B cell (primary cell): Measurements from ENCODE around the gene HOXD12. TPM values are rescaled to one million over a fixed set of nuclear protein-coding genes. Genes with fewer than 3 reads are reported as not detected.
A peak's percentile ranks its signal among the peaks of the same experiment; 100 is the strongest.

Source experiments
- ATAC-seq: fragments of 200-7000 bp; cut with Tn5 transposase; one replicate; pipeline ENCODE4 v1.10.0; 2021; ENCODE audit warnings: low read depth, mild to moderate bottlenecking, moderate number of reproducible peaks, moderate library complexity
- CTCF ChIA-PET: fragments of 350-600 bp; sonication (Branson Sonifier 250); formaldehyde crosslinking; loops from one replicate; lab custom pipeline; 2021; ENCODE audit warnings: antibody characterized with exemption, inconsistent platforms; lab: Charles Lee
- POLR2A ChIA-PET: fragments of 350-600 bp; sonication (Branson Sonifier 250); formaldehyde crosslinking; loops from one replicate; lab custom pipeline; 2021; ENCODE audit warnings: antibody characterized with exemption; lab: Charles Lee
- DNase-seq: peaks from one replicate; pipeline ENCODE4 v3.0.0; 2013
- H2AFZ ChIP-seq: 2 replicates; pipeline ENCODE4 v1.6.1; 2012; ENCODE audit warnings: mild to moderate bottlenecking, low read depth, low read length; ENCODE audit not compliant: insufficient read depth, poor library complexity, severe bottlenecking
- H3K27ac ChIP-seq, 2 donors: 1 replicate in 1 of 2; 2 replicates in 1 of 2; pipeline ENCODE4 v1.5.1; 2012 to 2013; ENCODE audit warnings: low read length in 2 of 2, mild to moderate bottlenecking in 2 of 2, moderate library complexity in 1 of 2
- H3K27me3 ChIP-seq, 4 experiments: fragments of 200-600 bp in 1 of 4; sonication (generic) in 1 of 4; replicated peaks in 1 of 4; 1 replicate in 2 of 4; 2 replicates in 2 of 4; pipeline versions ENCODE4 v1.6.1 to v1.7.0; 2013 to 2016; ENCODE audit warnings: low read length in 3 of 4, mild to moderate bottlenecking in 2 of 4, mixed read lengths in 1 of 4, moderate library complexity in 1 of 4; ENCODE audit not compliant: insufficient read depth in 4 of 4, control insufficient read depth in 3 of 4; ENCODE audit errors: control extremely low read depth in 1 of 4
- H3K36me3 ChIP-seq, 2 experiments: replicated peaks in 1 of 2; 1 replicate in 1 of 2; 2 replicates in 1 of 2; pipeline versions ENCODE4 v1.6.1 to v1.7.1; 2013; ENCODE audit warnings: low read length in 1 of 2; ENCODE audit not compliant: insufficient read depth in 2 of 2, control insufficient read depth in 1 of 2; ENCODE audit errors: control extremely low read depth in 1 of 2, extremely low read depth in 1 of 2
- H3K4me1 ChIP-seq, 2 donors: fragments of 200-600 bp in 1 of 2; sonication (generic) in 1 of 2; 1 replicate in 1 of 2; 2 replicates in 1 of 2; pipeline versions ENCODE4 v1.5.1 to v1.6.1; 2013 to 2017; ENCODE audit warnings: low read length in 2 of 2; ENCODE audit not compliant: control insufficient read depth in 2 of 2, insufficient read depth in 2 of 2
- H3K4me2 ChIP-seq: replicated peaks from 2 replicates; pipeline ENCODE3; 2012; ENCODE audit warnings: mild to moderate bottlenecking, low read depth, low read length; ENCODE audit not compliant: poor library complexity, severe bottlenecking
- H3K4me3 ChIP-seq, 5 experiments: fragments of 200-600 bp in 1 of 5; sonication (generic) in 1 of 5; 1 replicate in 3 of 5; 2 replicates in 2 of 5; pipeline versions ENCODE4 v1.5.1 to v1.7.0; 2011 to 2016; ENCODE audit warnings: low read length in 4 of 5, mild to moderate bottlenecking in 4 of 5, low read depth in 2 of 5, control low read depth in 1 of 5, moderate library complexity in 1 of 5; ENCODE audit not compliant: insufficient read depth in 1 of 5; ENCODE audit errors: control extremely low read depth in 1 of 5, extremely low read depth in 1 of 5
- H3K79me2 ChIP-seq: fragments of 200-600 bp; sonication (generic); one replicate; pipeline ENCODE4 v1.6.0; 2016; ENCODE audit warnings: low read length; ENCODE audit not compliant: control insufficient read depth, insufficient read depth
- H3K9ac ChIP-seq: fragments of 200-600 bp; sonication (generic); 2 replicates; pipeline ENCODE4 v1.6.1; 2017; ENCODE audit warnings: mild to moderate bottlenecking, low read length, moderate library complexity
- H3K9me3 ChIP-seq, 3 donors: one replicate each; pipeline versions ENCODE4 v1.6.1 to v1.7.1; 2013; ENCODE audit warnings: low read length in 2 of 3; ENCODE audit not compliant: control insufficient read depth in 2 of 3, insufficient read depth in 1 of 3; ENCODE audit errors: control extremely low read depth in 1 of 3
- H4K20me1 ChIP-seq: 2 replicates; pipeline ENCODE4 v1.6.0; 2012; ENCODE audit warnings: mild to moderate bottlenecking, low read length; ENCODE audit not compliant: insufficient read depth, control insufficient read depth, poor library complexity, severe bottlenecking
- H3K27ac Mint-ChIP-seq: one replicate; pipeline ENCODE4 v1.8.0; 2021; ENCODE audit warnings: mixed read lengths
- H3K27me3 Mint-ChIP-seq: one replicate; pipeline ENCODE4 v1.8.0; 2021; ENCODE audit warnings: mixed read lengths
- H3K4me1 Mint-ChIP-seq: one replicate; pipeline ENCODE4 v1.8.0; 2021; ENCODE audit warnings: mixed read lengths
- H3K4me3 Mint-ChIP-seq: one replicate; pipeline ENCODE4 v1.8.0; 2021; ENCODE audit warnings: mixed read lengths
- H3K9me3 Mint-ChIP-seq: one replicate; pipeline ENCODE4 v1.8.0; 2022; ENCODE audit warnings: mixed read lengths; ENCODE audit not compliant: insufficient read depth
- CTCF ChIP-seq: fragments of 200-600 bp; IDR thresholded peaks from one replicate; pipeline ENCODE4 v1.8.0; 2022; ENCODE audit warnings: antibody characterized with exemption, mild to moderate bottlenecking
- EZH2 ChIP-seq: IDR thresholded peaks from 2 replicates; pipeline ENCODE4 v1.6.1; 2012; ENCODE audit warnings: borderline replicate concordance, low read depth, mild to moderate bottlenecking, moderate library complexity, low read length; ENCODE audit not compliant: insufficient read depth, poor library complexity, severe bottlenecking
- WGBS: methylation state at CpG from one replicate; pipeline ENCODE4 v1.1.5; 2013; ENCODE audit warnings: missing lambda C conversion rate; ENCODE audit not compliant: insufficient coverage; 5-methylcytosine and 5-hydroxymethylcytosine counted together
- intact Hi-C: fragments of 100-400 bp; cut with micrococcal nuclease; formaldehyde crosslinking; loops from one replicate; pipeline ENCODE4 v1.10.0; 2022
- polyA plus RNA-seq: library from polyadenylated mRNA; depleted of rRNA; stranded (reverse); fragments of >200 nt; gene quantifications from 2 replicates; pipeline ENCODE4 v1.2.3, GENCODE V29; 2012
- total RNA-seq, 2 donors: library from RNA; stranded (reverse); fragments of 120-200 nt in 1 of 2; gene quantifications; 1 replicate in 1 of 2; 2 replicates in 1 of 2; pipeline versions ENCODE4 v1.2.3 to v1.2.4, GENCODE V29; 2013 to 2022

Gene HOXD12
- total and polyA plus RNA-seq, 2 donors (not counting 1 experiment from before 2014, with no cell fraction given): not detected

DNA sequence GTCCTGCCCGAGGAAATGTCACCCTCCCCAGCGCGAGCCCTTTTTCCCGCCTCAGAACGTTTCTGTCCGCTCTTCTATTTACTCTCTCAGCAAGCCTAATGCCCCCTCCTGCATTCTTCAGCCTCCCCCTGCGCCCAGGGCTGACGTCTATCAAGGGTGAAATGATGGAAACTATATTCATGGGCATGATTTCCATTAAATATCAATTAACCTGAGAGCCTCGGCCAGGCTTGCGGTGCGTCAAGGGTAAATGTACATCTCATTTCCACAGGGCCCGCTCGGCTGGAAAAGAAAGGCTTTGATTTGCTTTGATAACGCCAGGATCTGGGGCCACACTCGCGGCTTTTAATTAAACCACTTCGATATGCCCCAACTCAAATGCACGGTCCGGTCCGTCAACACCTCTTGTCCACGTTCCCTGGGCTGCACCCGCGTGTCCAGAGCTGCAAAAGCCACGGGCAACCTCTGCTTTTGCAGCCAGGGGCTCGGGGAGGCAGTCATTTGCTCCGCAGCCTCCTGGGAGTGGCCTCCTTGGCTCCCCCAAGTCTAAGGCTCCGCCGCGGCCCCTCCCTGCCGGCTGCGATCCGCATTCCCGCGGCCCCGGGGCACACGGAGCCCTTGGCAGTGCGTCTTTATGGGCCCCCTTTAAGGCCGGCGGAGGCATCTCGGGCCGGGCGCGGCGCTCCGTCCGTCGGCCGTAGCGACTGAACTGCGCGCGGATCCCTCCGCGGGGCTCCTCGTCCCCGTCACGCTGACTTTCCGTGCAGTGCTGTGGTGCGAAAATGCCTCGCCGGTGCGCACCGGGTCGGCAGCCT lies 29.6 kb downstream of the HOXD12 start, which contains the start of gene HOXD8:
Gene HOXD8 (plus strand): TSS at position 724 of the 815 bp plus-strand sequence. CDS start 662 bp downstream, outside the sequence.
- ATAC-seq (no peak), DNase-seq (no peak)
- peak within 1 kb of the TSS; percentile 30 for H3K9ac ChIP-seq
- ChIA-PET CTCF (interaction anchor here (1.0 to 4.6 kb wide), 7 partner anchors 33 to 1019 kb away, joined by 3 to 110 read pairs (median 25); no protein-coding TSS in a partner anchor), POLR2A (no interaction called here)
- H2AFZ ChIP-seq: peak within 1 kb of the TSS; percentile 24
- Mint-ChIP-seq H3K27me3 (peaks cover 75% of the 10 kb centered on the region), H3K4me1 (peaks cover 26% of the 10 kb centered on the region), H3K27ac (peak within 1 kb of the TSS; percentile 15), H3K4me3 (peak within 1 kb of the TSS; percentile 63), H3K9me3 (no peaks in the 10 kb centered on the region)
- intact Hi-C loops: loop anchor here (5.0 kb wide), 1 partner anchor 1033 kb away; no protein-coding TSS in a partner anchor
- 8% methylated on average over 52 of the region's 64 CpGs for WGBS
- H3K27ac ChIP-seq: no peak within 1 kb of the TSS
- TF ChIP-seq EZH2 (peak; percentile 65), CTCF (no peak)
- no peaks in the 10 kb centered on the region for H3K36me3 ChIP-seq
- peak within 1 kb of the TSS; percentile 71 for H3K4me2 ChIP-seq
- peaks cover 0 to 21% (median 0%) of the 10 kb centered on the region in 3 donors for H3K9me3 ChIP-seq
- H3K4me3 ChIP-seq: peak within 1 kb of the TSS in 2 of 5 experiments; percentile 21 to 29
- peaks cover 0 to 85% (median 73%) of the 10 kb centered on the region in 4 experiments for H3K27me3 ChIP-seq
- H4K20me1 ChIP-seq: no peaks in the 10 kb centered on the region
- H3K79me2 ChIP-seq: no peaks in the 10 kb centered on the region
- H3K4me1 ChIP-seq: peaks cover 26 to 38% of the 10 kb centered on the region in 2 donors

- TF ChIP-seq CTCF: no peak
- TF ChIP-seq EZH2: no peak
- Histone ChIP-seq H3K4me1 (peaks cover 26 to 38% of the 10 kb centered on the region in 2 donors), H3K9me3 (peaks cover 0 to 21% (median 0%) of the 10 kb centered on the region in 3 donors), H3K27me3 (peaks cover 0 to 84% (median 72%) of the 10 kb centered on the region in 4 experiments), H3K4me3 (no peak overlapping the region), H4K20me1 (no peaks in the 10 kb centered on the region), H2AFZ (peak overlapping the region; percentile 24), H3K27ac (no peak overlapping the region), H3K4me2 (peak overlapping the region; percentile 71), H3K36me3 (no peaks in the 10 kb centered on the region), H3K9ac (no peak overlapping the region), H3K79me2 (no peaks in the 10 kb centered on the region)
- intact Hi-C loops: loop anchor here (5.0 kb wide), 2 partner anchors 52 to 1033 kb away; no protein-coding TSS in a partner anchor
- no peak overlapping the region for H3K27ac Mint-ChIP-seq
- CTCF ChIA-PET: interaction anchor here (1.0 to 1.6 kb wide), 4 partner anchors 32 to 522 kb away, joined by 3 to 4 read pairs (median 4); no protein-coding TSS in a partner anchor
- POLR2A ChIA-PET: no interaction called here
- H3K4me1 Mint-ChIP-seq: peaks cover 26% of the 10 kb centered on the region
- H3K9me3 Mint-ChIP-seq: no peaks in the 10 kb centered on the region
- H3K4me3 Mint-ChIP-seq: peak overlapping the region; percentile 23
- no peak for DNase-seq
- no peak for ATAC-seq
- peaks cover 75% of the 10 kb centered on the region for H3K27me3 Mint-ChIP-seq
- 6% methylated on average over 36 of the region's 43 CpGs for WGBS
These were observed 30.2 kb downstream of the HOXD12 start for GRCh38 chr2:176129813-176130146.
